Fibroblast of skin of back (primary cell): ENCODE measurements around the gene PTPRN2.

ENCODE experiments used
- DNase-seq: peaks from one replicate; pipeline ENCODE4 v3.0.0-alpha.2; 2013

PTPRN2 gene

DNA sequence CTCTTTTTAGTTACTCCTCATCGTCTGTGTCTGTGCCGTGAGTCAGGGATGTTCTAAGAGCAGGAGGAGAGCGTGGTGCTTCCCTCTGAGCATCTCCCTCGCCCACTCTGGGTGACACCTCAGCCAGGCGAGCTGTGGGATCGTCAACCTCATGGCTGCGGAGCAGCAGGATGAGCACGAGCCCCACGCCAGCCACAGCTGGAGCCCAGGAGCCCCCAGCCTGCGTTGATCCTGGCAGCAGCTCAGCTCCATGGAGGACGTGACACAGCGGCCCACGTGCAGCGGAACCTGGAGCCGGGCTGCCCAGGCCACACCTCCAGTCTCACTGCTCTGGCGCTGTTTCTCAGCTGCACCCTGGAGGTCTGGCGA, 512.0 kb downstream of the PTPRN2 start:
- DNase-seq, result no peak

DNA sequence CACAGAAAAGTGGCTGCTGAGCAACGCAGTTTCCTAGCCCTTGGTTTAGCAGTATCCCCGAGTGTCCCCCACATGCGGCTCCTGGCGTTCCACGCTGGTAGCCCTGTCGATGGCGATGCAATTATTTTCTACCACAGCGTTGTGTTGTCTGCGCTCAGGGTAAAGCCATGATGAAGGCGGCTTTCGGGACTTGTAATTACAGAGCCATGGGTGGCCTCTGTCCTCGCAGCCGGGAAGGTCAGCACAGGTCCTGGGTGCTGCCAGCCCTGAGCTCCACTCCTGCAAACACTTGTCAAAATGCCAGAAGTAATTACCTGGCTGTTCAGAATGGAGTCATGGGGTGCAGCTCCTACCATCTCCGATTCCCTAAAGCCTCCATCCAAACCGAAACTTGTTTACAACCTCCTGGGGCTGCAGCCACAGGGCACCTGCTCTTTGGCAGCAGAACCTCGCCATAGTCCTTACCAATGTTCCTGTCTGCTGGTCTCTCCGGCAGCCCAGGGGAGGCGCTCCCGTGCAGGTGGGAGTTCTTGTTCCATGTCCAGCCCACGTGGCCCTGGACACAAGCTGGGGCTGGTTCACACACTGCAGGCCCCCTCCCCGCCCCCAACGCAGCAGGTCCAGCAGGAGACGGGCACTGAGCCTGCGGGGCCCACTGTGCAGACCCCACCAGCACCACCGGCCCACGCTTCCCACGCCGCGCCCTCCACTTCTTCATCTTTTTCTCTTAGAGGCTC, 512.6 kb downstream of the PTPRN2 start:
- no peak for DNase-seq

DNA sequence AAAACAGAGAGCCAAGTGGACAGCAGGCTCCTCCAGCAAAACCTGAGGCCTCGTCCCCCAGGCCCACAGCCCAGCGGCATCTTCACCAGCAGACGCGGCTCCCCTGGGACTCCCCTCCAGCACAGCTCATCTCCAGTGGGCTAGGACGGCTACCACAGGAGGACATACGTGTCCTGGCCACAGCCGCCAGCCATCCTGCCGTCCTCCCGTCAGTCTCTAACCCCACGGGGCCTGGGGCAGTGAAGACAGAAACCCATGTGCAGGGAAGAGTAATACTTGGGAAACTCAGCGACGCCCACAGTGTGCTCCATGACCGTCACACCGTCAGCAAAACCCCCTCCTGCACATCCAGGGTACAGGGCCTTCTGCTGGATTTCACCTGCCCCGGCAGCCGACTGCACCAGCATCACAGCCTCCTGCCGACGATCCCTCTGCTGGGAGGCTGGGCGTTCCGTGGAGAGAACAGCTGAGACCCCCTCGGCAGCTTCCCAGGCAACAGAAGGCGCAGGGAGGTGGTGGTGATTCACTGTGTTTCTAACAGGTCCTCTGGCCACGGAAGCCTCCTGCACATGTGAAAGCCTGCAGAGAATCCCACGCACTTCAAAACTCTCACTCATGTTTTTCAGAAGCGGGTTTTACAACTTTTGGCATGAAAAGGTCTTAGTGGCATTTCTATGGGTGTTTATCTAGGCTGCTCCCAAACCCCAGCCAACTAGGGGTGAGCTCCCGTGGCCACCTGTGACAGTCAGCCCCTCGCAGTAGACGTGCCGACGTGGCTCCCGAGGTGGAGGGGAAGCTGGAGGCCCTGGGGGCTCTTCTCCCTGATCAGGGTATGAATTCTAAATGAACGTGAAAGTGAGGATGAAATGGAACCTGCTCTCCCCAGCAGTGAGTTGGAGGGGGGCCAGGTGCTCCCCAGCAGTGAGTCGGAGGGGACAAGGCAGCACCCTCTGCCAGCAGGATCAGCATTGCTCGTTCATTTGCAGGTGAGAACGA, 513.5 kb downstream of the PTPRN2 start:
- no peak for DNase-seq

DNA sequence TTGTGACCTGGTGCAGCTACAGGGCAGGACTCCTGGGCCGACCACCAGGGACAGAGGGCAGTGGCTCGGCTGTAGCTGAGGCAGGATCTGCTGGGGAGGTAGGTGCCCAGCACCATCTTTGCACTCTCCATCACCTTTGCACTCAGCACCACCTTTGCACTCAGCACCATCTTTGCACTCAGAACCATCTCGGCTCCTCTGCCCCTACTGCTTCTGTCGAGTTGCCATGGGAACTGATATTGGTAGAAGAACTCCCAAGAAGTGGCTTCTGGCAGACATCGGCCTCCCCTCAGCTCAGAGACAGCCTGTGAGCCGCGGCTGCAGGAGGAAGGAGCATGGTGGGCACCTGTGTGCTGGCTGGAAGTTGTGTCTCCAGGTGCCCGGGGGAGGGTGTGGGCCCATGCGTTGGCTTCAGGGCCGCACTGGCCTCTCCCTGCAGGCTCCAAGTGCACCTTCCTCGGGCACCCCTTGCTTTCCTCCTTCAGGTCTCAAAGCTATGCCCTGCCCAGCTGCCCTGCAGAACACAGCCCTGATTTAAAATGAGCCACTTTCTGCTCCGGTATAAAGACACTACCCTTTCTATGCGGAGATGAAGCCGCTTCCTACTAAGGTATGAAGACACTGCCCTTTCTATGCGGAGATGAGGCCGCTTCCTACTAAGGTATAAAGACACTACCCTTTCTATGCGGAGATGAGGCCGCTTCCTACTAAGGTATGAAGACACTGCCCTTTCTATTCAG, 514.5 kb downstream of the PTPRN2 start:
- no peak for DNase-seq

DNA sequence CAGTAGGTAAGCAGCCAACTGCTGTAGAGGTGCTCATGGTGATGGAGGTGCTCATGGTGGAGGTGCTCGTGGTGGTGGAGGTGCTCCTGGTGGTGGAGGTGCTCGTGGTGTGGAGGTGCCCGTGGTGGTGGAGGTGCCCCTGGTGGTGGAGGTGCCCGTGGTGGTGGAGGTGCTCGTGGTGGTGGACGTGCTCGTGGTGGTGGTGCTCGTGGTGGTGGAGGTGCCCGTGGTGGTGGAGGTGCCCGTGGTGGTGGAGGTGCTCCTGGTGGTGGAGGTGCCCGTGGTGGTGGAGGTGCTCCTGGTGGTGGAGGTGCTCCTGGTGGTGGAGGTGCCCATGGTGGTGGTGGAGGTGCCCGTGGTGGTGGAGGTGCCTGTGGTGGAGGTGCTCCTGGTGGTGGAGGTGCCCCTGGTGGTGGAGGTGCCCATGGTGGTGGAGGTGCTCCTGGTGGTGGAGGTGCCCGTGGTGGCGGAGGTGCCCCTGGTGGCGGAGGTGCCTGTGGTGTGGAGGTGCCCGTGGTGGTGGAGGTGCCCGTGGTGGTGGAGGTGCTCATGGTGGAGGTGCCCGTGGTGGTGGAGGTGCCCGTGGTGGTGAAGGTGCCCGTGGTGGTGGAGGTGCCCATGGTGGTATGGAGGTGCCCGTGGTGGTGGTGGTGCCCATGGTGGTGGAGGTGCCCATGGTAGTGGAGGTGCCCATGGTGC, 517.3 kb downstream of the PTPRN2 start:
- no peak for DNase-seq

DNA sequence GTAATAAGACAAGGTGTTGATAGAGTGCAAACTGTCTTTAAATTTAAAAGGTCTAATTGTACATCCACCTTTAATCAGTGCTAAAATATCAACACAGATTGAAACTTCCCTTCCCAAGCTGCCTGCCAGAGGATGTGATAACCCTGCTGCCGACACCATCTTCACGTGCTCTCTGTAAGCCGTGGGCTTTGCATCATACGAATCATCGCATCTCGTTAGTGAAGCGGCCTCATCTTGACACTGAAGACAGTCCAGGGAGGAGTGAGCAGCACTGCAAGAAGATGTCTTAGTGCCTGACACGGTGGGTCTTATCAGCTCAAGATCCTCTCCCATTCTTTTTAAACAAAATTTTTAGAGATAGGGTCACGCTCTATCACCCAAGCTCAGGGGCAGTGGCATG, 518.8 kb downstream of the PTPRN2 start:
- no peak for DNase-seq

DNA sequence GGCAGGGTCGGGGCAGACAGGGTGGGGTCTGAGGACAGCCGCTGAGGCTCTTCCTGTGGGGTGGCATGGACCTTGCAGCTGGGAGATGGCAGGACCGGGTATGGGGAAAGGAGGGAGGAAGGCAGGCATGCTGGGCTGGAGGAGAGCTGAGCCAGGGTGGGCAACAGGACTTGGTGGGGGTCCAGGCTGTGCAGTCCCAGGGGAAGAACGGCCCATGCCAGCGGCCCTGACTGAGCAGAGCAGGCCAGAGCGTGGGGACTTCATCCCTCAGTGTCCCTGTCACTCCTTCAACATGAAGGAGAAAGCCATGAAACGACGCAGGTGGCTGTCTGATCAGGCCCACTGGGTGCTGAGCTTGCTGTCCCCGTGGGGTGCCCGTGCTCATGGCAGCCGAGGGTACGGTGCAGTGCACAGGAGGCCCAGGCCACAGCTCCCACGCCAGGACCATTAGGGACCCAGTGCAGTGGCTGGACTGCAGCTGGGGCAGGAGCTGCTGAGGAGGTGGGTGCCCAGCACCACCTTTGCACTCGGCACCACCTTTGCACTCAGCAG, 519.6 kb downstream of the PTPRN2 start:
- no peak for DNase-seq

DNA sequence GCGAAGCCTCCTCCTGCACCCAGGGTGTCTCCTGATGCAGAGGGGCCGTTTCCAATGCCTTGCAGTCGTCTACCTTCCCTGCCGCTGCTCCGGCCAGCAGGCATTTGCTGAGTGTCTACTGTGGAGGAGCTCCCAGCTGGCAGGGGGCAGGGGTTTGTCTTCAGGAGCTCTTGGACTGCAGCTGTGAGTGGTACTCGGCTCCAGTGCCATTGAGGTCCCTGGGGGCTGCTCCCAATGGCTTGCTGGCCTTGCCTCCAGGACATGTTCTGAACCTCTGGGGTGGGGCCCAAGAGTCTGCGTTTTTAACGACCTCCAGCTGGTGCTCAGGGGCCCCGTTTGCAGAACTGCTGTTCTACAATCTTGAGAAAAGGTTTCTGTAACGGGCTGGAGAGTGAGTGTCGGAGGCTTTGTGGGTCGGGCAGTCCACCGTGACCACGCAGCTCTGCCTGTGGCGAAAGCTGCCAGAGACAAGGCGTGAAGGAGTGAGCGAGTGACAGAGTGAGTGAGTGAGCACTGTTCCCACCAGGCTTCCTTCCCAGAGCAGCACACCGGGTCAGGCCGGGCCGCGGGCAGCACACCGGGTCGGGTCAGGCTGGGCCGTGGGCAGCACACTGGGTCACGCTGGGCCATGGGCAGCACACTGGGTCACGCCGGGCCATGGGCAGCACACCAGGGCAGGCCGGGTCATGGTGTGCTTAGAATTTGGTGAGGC, 520.2 kb downstream of the PTPRN2 start:
- no peak for DNase-seq

DNA sequence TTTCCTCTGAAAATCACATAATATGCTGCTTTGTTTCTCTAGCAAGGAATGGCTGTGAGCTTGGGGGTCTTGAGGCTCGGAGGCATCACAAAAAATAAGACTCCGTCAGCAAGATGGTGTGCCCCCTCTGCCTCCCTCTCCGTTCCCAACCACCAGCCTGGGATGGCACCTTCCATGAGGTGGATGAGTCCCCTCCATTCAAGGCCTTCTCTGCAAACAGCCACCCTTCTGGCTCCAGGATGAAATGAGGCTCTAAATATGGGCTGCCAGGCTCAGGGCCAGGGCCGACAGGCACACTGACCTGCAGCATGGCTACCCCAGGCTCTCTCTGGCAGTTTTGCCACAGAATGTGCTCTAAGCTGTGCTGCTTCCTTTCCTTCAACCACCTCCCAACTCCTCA, 521.5 kb downstream of the PTPRN2 start:
- no peak for DNase-seq

DNA sequence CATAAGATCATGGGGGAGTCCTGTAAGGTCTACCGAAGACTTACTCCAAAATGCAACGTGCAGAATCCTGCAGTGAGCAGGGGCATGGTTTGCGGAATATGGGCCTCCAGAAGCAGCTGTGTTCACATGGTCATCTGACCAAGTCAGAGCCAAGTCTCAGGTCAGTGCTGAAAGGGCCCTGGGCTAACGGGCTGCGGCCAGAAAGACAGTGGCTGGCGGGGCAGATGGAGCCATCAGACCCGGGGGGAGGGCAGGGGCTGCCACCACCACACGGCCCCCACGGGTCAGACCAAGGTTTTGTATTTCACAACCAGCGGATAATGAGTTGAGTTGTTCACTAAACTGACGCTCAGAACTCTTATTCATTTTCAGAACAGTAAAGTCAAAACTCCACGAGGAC, 522.3 kb downstream of the PTPRN2 start:
- no peak for DNase-seq

DNA sequence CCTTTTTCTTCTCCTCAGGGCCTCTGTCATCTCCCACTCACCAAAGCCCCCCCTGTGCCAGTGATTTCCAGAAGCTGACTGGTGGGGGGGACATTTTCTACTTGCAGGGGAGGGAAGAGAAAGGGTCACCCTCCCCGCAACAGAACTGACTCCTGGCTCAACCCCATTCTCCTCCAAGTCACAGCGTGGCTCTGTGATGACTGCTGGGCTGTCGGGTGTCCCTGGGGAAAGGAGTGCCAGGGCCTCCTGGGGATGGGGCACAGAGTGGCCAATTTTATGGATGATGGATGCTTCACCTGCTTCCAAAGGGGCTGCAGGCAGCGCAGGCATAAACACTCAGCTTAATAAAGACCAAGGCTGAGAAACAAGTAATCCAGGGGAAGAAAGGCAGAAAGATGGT, 523.0 kb downstream of the PTPRN2 start:
- DNase-seq, result no peak

DNA sequence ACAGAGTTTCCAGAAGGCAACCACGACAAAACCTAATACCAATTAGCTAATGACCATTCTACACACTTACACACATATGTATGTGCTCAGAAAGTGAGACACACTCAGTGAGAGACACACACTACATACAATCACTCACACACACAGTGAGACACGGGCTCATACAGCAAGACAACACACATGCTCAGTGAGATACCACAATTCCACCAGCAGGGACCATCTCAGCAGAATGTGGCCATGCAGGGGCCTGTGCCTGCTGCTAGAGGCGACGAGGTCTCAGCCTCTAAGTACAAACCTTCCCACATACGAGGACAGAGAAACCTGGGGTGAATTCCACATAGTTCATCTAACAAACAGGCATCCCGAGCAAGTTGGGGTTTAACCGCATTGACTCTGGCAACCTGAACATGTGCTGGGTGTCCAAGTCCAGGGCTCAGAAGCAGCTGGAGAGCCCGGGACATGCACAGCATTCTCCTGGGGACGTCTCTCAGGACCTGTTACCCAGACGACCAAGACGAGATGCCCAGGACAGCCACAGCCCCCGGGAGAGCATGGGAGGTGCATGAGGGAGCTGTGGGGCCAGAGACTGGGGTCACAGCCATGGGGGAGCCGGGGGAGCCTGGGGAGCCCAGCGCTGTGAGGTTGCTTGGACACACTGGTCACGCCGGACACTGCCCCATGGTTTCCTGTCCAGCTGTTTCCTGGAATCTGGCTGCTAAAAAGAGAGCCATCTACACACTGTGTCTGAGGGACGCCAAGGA, 523.6 kb downstream of the PTPRN2 start:
- DNase-seq, result no peak

DNA sequence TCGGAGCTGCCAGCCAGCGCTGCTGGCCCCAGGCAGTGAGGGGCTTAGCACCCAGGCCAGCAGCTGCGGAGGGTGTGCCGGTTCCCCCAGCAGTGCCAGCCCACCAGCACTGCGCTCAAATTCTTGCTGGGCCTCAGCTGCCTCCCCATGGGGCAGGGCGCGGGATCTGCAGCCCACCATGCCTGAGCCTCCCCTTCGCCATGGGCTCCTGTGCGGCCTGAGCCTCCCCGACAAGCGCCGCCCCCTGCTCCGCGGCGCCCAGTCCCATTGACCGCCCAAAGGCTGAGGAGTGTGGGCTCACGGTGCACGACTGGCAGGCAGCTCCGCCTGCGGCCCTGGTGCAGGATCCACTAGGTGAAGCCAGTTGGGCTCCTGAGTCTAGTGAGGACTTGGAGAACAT, 525.0 kb downstream of the PTPRN2 start:
- DNase-seq, result no peak

DNA sequence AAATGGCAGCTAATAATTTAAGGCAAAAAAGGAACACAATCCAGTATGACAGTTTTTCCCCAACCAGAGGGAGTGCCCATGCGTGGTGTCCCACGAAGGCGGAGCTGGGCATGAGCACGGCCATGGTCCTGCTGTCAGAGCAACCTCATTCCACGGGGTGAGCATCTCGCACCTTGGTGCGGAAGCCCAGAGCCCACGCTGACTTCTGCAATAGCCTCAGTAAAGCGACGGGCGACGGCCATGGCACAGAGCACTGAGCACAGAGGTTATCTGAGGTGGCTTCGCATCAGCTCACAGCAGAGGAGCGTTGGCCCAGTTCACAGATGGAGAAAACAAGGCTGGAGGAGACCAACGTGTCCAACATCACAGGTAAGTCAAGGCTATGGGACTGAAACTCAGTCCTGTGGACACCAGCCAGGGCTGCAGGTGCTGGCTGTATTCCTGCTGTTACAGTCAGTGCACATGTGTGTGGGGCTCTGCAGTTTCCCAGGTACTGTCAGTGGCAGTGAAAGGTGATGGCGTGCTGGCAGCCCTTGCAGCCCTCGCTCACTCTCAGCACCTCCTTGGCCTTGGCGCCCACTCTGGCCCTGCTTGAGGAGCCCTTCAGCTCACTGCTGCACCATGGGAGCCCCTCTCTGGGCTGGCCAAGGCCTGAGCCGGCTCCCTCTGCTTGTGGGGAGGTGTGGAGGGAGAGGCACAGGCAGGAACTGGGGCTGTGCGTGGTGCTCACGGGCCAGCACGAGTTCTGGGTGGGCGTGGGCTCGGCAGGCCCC, 525.6 kb downstream of the PTPRN2 start:
- DNase-seq, result no peak

DNA sequence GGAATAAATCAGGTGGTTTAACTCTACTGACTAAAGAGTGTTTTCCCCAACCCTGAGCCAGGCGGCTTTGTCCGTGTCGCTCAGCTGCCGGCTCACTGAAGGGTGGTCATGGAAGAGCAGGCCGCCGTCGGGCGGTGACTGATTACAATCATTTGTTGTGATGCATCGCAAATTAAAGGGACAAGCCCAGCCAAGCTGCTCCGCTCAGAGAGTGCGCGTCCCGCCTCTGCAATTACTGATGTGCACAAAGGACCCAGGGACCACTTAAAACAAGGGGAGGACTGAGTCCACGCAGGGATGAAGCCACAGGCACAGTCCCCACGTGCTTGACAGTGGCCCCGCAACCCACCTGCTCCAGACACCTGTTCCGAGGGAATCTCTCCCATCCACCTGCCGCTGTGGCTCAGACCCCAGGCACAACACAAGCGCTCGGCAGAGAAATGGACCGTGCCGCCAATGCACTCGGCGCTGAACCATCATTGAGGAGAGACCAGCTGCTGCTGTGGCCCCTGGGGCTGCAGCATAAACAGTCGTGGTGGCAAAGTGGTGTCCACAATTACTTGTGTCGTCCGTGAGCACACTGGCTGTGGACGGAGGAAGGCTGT, 526.5 kb downstream of the PTPRN2 start:
- no peak for DNase-seq

DNA sequence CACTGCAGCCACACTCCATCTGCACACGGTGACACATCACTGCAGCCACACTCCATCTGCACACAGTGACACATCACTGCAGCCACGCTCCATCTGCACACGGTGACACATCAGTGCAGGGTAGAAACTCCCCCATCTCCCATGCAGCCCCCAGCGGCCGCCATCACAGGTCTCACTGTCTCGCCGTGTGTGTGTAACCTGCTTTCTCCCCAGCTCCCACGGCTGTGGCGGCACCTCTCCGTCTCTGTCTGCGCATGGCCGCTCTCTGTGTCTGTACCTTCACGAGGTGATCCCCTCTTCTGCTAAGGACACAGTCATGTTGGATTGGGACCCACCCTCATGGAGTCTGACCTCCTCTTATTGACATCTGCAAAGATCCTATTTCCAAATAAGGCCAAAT, 527.4 kb downstream of the PTPRN2 start:
- no peak for DNase-seq

DNA sequence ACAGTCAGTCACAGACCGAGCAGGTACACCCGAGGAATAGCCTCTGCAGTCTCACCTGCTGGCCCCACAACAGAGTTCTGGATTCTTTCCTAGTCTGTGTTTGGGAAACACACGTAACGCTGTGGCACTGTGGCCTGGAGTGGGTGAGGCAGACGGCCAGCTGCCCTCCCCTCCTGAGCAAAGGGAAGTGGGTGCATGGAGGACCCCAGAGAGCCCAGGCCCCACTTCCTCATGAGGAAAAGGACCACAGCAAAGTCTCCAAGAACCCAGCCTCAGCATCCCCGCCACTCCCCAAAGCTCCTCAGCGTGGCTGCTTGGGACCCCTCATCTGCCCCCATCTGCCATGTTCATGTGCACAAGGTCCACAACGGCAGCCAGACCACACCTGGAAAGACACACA, 530.2 kb downstream of the PTPRN2 start:
- DNase-seq, result no peak

DNA sequence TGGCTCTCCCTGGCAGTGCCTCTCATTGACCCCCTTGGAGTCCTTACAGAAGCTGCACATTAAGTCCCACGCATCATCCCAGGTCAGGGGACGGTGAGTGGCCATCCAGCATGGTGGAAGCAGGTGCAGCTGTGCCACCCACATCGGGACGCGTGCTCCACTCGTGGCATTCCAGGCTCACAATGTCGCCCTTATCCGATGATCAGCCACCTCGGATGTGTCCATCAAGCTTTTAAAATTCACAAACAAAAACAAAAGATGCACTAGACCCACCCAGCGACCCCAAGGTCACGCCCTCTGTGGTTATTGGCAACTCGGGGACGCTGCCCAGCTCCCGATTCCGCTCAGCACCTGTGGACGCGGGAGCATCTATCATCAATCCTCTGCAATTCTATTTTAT, 530.9 kb downstream of the PTPRN2 start:
- no peak for DNase-seq

DNA sequence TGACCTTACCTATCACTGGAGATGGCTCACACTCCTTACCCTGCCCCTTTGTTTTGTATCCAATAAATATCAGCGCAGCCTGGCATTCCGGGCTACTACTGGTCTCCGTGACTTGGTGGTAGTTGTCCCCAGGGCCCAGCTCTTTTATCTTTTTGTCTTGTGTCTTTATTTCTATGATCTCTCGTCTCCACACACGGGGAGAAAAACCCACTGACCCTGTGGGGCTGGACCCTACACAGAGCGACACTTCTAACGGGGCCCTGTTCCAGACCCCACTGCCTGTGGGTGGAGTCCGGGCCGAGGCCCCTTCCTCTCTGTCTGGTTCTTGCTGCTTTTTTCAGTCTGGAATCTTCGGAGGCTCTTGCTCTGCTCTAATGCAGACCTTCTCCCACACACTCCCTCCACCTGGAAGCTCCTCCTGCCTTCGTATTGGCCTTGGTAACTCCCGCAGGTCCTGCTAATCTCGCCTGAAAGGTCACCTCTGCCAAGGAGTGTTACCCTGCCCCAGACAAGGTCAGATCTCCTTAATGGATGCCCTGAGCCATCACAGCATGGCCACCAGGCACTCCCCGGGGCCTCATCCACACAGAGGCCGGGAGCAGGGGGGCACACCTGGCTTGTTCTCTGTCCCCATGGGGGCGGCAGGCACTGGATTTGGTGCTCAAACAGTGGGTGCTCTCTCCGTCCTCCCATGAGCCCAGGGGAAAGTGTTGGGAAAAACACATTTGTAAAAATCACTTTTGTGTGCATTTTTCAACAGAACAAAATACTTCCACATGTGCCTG, 531.7 kb downstream of the PTPRN2 start:
- no peak for DNase-seq
